Upper lobe of right lung (tissue), 1 donor: ENCODE results near the gene CPNE7. TPM values are rescaled to one million over a fixed set of nuclear protein-coding genes. Genes with fewer than 3 reads are reported as not detected.
A peak's percentile ranks its signal among the peaks of the same experiment; 100 is the strongest.

Source experiments
- ATAC-seq: fragments of 200-7000 bp; cut with Tn5 transposase; one replicate; pipeline ENCODE4 v1.9.1; 2020; ENCODE audit warnings: mild to moderate bottlenecking, moderate library complexity
- DNase-seq: peaks from one replicate; pipeline ENCODE4 v3.0.0-alpha.2; 2020
- H3K27ac ChIP-seq: fragments of 200-600 bp; one replicate; pipeline ENCODE4 v1.8.0; 2022
- H3K27me3 ChIP-seq: fragments of 200-600 bp; one replicate; pipeline ENCODE4 v1.8.0; 2022; ENCODE audit warnings: mild to moderate bottlenecking
- H3K36me3 ChIP-seq: fragments of 200-600 bp; one replicate; pipeline ENCODE4 v1.8.0; 2022
- H3K4me1 ChIP-seq: fragments of 200-600 bp; one replicate; pipeline ENCODE4 v1.8.0; 2022
- H3K4me3 ChIP-seq: fragments of 200-600 bp; one replicate; pipeline ENCODE4 v1.8.0; 2022; ENCODE audit warnings: mild to moderate bottlenecking
- H3K9me3 ChIP-seq: fragments of 200-600 bp; one replicate; pipeline ENCODE4 v1.8.0; 2022
- CTCF ChIP-seq: fragments of 200-600 bp; IDR thresholded peaks from one replicate; pipeline ENCODE4 v1.8.0; 2022; ENCODE audit warnings: antibody characterized with exemption
- intact Hi-C: fragments of 100-400 bp; cut with DNase I; formaldehyde crosslinking; loops from one replicate; pipeline ENCODE4 v1.11.0; 2022
- total RNA-seq: library from RNA; stranded (reverse); fragmentation: NEBNext Ultra II Directional; extraction: Animal tissue kit (Norgen Biotek cat#: 25700); gene quantifications from one replicate; pipeline ENCODE4 v1.2.1, GENCODE V29; 2021
- donor health status: DM: no; HTN: yes; CAD: no; lungs with severe emphysema.

Gene CPNE7
- total RNA-seq, 1 donor from 2014 or later: 4.8 TPM

GRCh38 chr16:89544113-89544512 lies 31.4 kb upstream of the CPNE7 start:
- intact Hi-C loops: no loop called here
- H3K9me3 ChIP-seq: no peaks in the 10 kb centered on the region
- H3K27me3 ChIP-seq: no peaks in the 10 kb centered on the region
- DNase-seq: no peak
- H3K4me3 ChIP-seq: no peak overlapping the region
- H3K27ac ChIP-seq: no peak overlapping the region
- H3K4me1 ChIP-seq: no peaks in the 10 kb centered on the region
- H3K36me3 ChIP-seq: peaks cover 55% of the 10 kb centered on the region
- TF ChIP-seq CTCF: no peak
- no peak for ATAC-seq

GRCh38 chr16:89544713-89545043 lies 30.9 kb upstream of the CPNE7 start:
- Histone ChIP-seq H3K27ac (no peak overlapping the region), H3K27me3 (no peaks in the 10 kb centered on the region), H3K4me3 (no peak overlapping the region), H3K4me1 (no peaks in the 10 kb centered on the region), H3K9me3 (no peaks in the 10 kb centered on the region), H3K36me3 (peaks cover 60% of the 10 kb centered on the region)
- intact Hi-C loops: no loop called here
- no peak for DNase-seq
- no peak for TF ChIP-seq CTCF
- ATAC-seq: no peak

- TF ChIP-seq CTCF: no peak
- intact Hi-C loops: no loop called here
Observed at GRCh38 chr16:89545044-89545830, 30.3 kb upstream of the CPNE7 start.

GRCh38 chr16:89545831-89546574 lies 29.6 kb upstream of the CPNE7 start:
- Histone ChIP-seq H3K27ac (no peak overlapping the region), H3K4me3 (no peak overlapping the region), H3K36me3 (peaks cover 56% of the 10 kb centered on the region), H3K9me3 (no peaks in the 10 kb centered on the region), H3K4me1 (no peaks in the 10 kb centered on the region), H3K27me3 (no peaks in the 10 kb centered on the region)
- peak; percentile 85 for ATAC-seq
- TF ChIP-seq CTCF: no peak
- DNase-seq: peak; percentile 82
- intact Hi-C loops: no loop called here

More at GRCh38 chr16:89545044-89545830, 30.3 kb upstream of the CPNE7 start:
- H3K4me3 ChIP-seq: no peak overlapping the region
- no peak overlapping the region for H3K27ac ChIP-seq
- H3K36me3 ChIP-seq: peaks cover 56% of the 10 kb centered on the region
- H3K9me3 ChIP-seq: no peaks in the 10 kb centered on the region
- no peak for ATAC-seq
- no peak for DNase-seq
- H3K4me1 ChIP-seq: no peaks in the 10 kb centered on the region
- H3K27me3 ChIP-seq: no peaks in the 10 kb centered on the region

- Histone ChIP-seq H3K36me3 (peaks cover 62% of the 10 kb centered on the region), H3K27me3 (no peaks in the 10 kb centered on the region), H3K4me1 (no peaks in the 10 kb centered on the region), H3K27ac (no peak overlapping the region), H3K4me3 (no peak overlapping the region), H3K9me3 (no peaks in the 10 kb centered on the region)
- ATAC-seq (no peak), DNase-seq (no peak)
- intact Hi-C loops: no loop called here
- no peak for TF ChIP-seq CTCF
Observed at GRCh38 chr16:89546781-89547180, 28.8 kb upstream of the CPNE7 start.
